ENCODE results near the gene GIMD1.

Gene GIMD1

DNA sequence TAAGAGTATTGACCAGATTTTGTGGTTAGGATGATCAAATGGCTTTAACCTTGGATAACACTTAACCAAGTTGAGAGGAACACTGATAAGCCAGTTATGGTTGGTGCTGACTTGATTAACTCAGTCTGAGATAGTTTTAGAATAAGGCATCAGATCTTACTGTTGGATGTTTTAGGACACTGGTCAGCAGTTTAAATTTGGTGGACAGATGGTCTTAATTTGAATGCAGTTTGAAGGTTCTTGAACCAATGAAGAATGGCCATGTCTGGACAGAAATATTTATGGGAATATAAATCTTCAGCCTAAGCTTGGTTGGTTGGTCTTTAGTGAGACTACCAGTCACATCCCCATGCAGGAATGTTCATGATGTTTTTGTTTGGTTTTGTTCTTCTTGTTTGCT, 2.6 kb upstream of the GIMD1 start:
- Histone ChIP-seq H3K27ac (ENCODE audit: low read length) (no peak overlapping the region), H3K27me3 (ENCODE audit: control insufficient read depth, insufficient read depth, low read length) (no peaks in the 10 kb centered on the region)

DNA sequence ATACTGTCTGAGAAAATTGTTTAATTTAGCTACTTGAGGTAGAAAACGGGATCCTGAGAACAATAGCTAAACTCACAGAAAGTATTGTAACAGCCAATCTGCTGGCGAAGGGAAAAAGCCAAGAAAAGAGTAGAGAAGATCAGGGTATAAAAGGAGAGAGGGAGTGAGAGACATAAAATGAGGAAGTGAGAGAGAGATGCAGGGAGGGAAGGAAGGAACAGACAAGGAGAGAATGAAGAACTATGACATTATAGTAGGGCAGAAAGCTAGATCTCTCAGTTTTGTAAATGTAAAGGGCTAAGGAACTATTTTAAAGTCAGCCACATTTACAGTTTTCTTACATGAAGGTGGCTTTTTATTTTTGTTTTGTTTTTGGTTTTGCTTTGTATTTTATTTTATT, 1.6 kb upstream of the GIMD1 start:
- H3K4me3 ChIP-seq (ENCODE audit: low read length): no peak overlapping the region
- WGBS (ENCODE audit: insufficient coverage, insufficient read length): no CpG with 5 or more reads among the region's 2 CpGs
- DNase-seq (ENCODE audit: low read depth, low spot score): no peak
- no peak overlapping the region for H3K27ac ChIP-seq (ENCODE audit: low read length)
- H3K9me3 ChIP-seq (ENCODE audit: control insufficient read depth, insufficient read depth, low read length): no peaks in the 10 kb centered on the region
- no peaks in the 10 kb centered on the region for H3K4me1 ChIP-seq (ENCODE audit: control insufficient read depth, insufficient read depth, low read length)
- H3K36me3 ChIP-seq (ENCODE audit: control insufficient read depth, insufficient read depth, low read length): no peaks in the 10 kb centered on the region
- H3K27me3 ChIP-seq (ENCODE audit: control insufficient read depth, insufficient read depth, low read length): no peaks in the 10 kb centered on the region

More for the DNA sequence above, 2.6 kb upstream of the GIMD1 start:
- Histone ChIP-seq H3K9me3 (ENCODE audit: control insufficient read depth, insufficient read depth, low read length) (no peaks in the 10 kb centered on the region), H3K36me3 (ENCODE audit: control insufficient read depth, insufficient read depth, low read length) (no peaks in the 10 kb centered on the region), H3K4me3 (ENCODE audit: low read length) (no peak overlapping the region), H3K4me1 (ENCODE audit: control insufficient read depth, insufficient read depth, low read length) (no peaks in the 10 kb centered on the region)
- DNase-seq (ENCODE audit: low read depth, low spot score): no peak

GRCh38 chr4:106369456-106370060, 980 bp upstream of the GIMD1 start:
- Histone ChIP-seq H3K27ac (ENCODE audit: low read length) (no peak overlapping the region), H3K4me3 (ENCODE audit: low read length) (no peak overlapping the region), H3K27me3 (ENCODE audit: control insufficient read depth, insufficient read depth, low read length) (no peaks in the 10 kb centered on the region), H3K9me3 (ENCODE audit: control insufficient read depth, insufficient read depth, low read length) (no peaks in the 10 kb centered on the region), H3K36me3 (ENCODE audit: control insufficient read depth, insufficient read depth, low read length) (no peaks in the 10 kb centered on the region), H3K4me1 (ENCODE audit: control insufficient read depth, insufficient read depth, low read length) (no peaks in the 10 kb centered on the region)
- WGBS (ENCODE audit: insufficient coverage, insufficient read length): 100% methylated on average over 1 of the region's 6 CpGs
- DNase-seq (ENCODE audit: low read depth, low spot score): peak; percentile 39

DNA sequence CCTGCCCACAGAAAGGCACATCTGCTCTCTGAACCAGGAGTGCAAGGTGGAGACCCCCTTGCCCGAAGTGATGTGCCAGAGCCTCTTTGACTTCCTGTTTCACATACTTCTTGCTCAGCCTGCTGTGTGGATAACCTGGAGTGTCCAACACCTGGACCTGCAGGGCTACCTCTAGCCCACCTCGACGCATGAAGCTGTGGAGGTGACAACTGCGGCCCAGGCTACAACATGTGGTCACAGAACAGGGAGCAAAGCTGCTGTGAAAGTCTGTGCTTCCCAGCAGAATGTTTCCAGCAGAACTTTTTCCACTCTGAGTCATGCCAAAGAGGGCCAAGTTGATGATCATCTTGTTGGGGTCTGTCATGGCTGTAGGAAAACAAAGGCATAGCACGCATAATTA, 1.5 kb downstream of the GIMD1 start:
- no peak overlapping the region for H3K27ac ChIP-seq (ENCODE audit: low read length)
- DNase-seq (ENCODE audit: low read depth, low spot score): no peak

GRCh38 chr4:106366026-106366425, 2.6 kb downstream of the GIMD1 start:
- Histone ChIP-seq H3K36me3 (ENCODE audit: control insufficient read depth, insufficient read depth, low read length) (no peaks in the 10 kb centered on the region), H3K27me3 (ENCODE audit: control insufficient read depth, insufficient read depth, low read length) (no peaks in the 10 kb centered on the region), H3K9me3 (ENCODE audit: control insufficient read depth, insufficient read depth, low read length) (no peaks in the 10 kb centered on the region), H3K4me1 (ENCODE audit: control insufficient read depth, insufficient read depth, low read length) (no peaks in the 10 kb centered on the region), H3K4me3 (ENCODE audit: low read length) (no peak overlapping the region), H3K27ac (ENCODE audit: low read length) (no peak overlapping the region)
- no peak for DNase-seq (ENCODE audit: low read depth, low spot score)

More for the DNA sequence above, 1.5 kb downstream of the GIMD1 start:
- Histone ChIP-seq H3K9me3 (ENCODE audit: control insufficient read depth, insufficient read depth, low read length) (no peaks in the 10 kb centered on the region), H3K4me3 (ENCODE audit: low read length) (no peak overlapping the region), H3K36me3 (ENCODE audit: control insufficient read depth, insufficient read depth, low read length) (no peaks in the 10 kb centered on the region), H3K27me3 (ENCODE audit: control insufficient read depth, insufficient read depth, low read length) (no peaks in the 10 kb centered on the region), H3K4me1 (ENCODE audit: control insufficient read depth, insufficient read depth, low read length) (no peaks in the 10 kb centered on the region)
- no CpG with 5 or more reads among the region's 5 CpGs for WGBS (ENCODE audit: insufficient coverage, insufficient read length)

- Histone ChIP-seq H3K4me1 (ENCODE audit: control insufficient read depth, insufficient read depth, low read length) (no peaks in the 10 kb centered on the region), H3K27me3 (ENCODE audit: control insufficient read depth, insufficient read depth, low read length) (no peaks in the 10 kb centered on the region), H3K9me3 (ENCODE audit: control insufficient read depth, insufficient read depth, low read length) (no peaks in the 10 kb centered on the region), H3K4me3 (ENCODE audit: low read length) (no peak overlapping the region), H3K27ac (ENCODE audit: low read length) (no peak overlapping the region), H3K36me3 (ENCODE audit: control insufficient read depth, insufficient read depth, low read length) (no peaks in the 10 kb centered on the region)
- WGBS (ENCODE audit: insufficient coverage, insufficient read length): no CpG with 5 or more reads among the region's 1 CpG
- DNase-seq (ENCODE audit: low read depth, low spot score): no peak
These were observed 3.0 kb downstream of the GIMD1 start for GRCh38 chr4:106365613-106366012.

DNA sequence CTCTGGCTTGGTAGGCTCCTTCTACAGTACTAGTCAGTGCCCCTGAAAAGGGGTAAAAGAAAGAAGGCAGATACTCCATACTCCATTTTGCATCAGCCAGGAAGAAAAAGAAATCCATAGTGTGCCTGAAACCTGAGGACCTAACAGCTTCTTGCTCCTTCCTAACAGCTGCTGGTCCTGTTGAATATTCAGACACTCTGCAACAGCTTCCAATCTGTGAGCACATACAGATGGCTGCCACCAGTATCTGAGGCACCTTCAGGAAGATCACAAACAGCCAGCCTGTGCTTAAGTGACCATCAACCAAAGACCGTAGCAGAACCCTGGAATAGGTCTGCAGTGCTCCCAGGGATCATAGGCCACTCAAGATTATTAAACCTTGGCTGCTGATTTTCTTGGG, 4.3 kb downstream of the GIMD1 start:
- no peak for DNase-seq (ENCODE audit: low read depth, low spot score)
- Histone ChIP-seq H3K9me3 (ENCODE audit: control insufficient read depth, insufficient read depth, low read length) (no peaks in the 10 kb centered on the region), H3K27ac (ENCODE audit: low read length) (no peak overlapping the region), H3K4me1 (ENCODE audit: control insufficient read depth, insufficient read depth, low read length) (no peaks in the 10 kb centered on the region), H3K4me3 (ENCODE audit: low read length) (no peak overlapping the region), H3K27me3 (ENCODE audit: control insufficient read depth, insufficient read depth, low read length) (no peaks in the 10 kb centered on the region), H3K36me3 (ENCODE audit: control insufficient read depth, insufficient read depth, low read length) (no peaks in the 10 kb centered on the region)
- no CpG with 5 or more reads among the region's 1 CpG for WGBS (ENCODE audit: insufficient coverage, insufficient read length)

GRCh38 chr4:106362086-106362825, 6.3 kb downstream of the GIMD1 start:
- Histone ChIP-seq H3K36me3 (ENCODE audit: control insufficient read depth, insufficient read depth, low read length) (no peaks in the 10 kb centered on the region), H3K4me3 (ENCODE audit: low read length) (no peak overlapping the region), H3K27ac (ENCODE audit: low read length) (no peak overlapping the region), H3K27me3 (ENCODE audit: control insufficient read depth, insufficient read depth, low read length) (no peaks in the 10 kb centered on the region), H3K4me1 (ENCODE audit: control insufficient read depth, insufficient read depth, low read length) (no peaks in the 10 kb centered on the region), H3K9me3 (ENCODE audit: control insufficient read depth, insufficient read depth, low read length) (no peaks in the 10 kb centered on the region)
- DNase-seq (ENCODE audit: low read depth, low spot score): no peak
- no CpG with 5 or more reads among the region's 3 CpGs for WGBS (ENCODE audit: insufficient coverage, insufficient read length)

- H3K9me3 ChIP-seq (ENCODE audit: control insufficient read depth, insufficient read depth, low read length): no peaks in the 10 kb centered on the region
- no CpG with 5 or more reads among the region's 1 CpG for WGBS (ENCODE audit: insufficient coverage, insufficient read length)
- H3K4me3 ChIP-seq (ENCODE audit: low read length): no peak overlapping the region
- H3K27ac ChIP-seq (ENCODE audit: low read length): no peak overlapping the region
- H3K4me1 ChIP-seq (ENCODE audit: control insufficient read depth, insufficient read depth, low read length): no peaks in the 10 kb centered on the region
- no peak for DNase-seq (ENCODE audit: low read depth, low spot score)
- no peaks in the 10 kb centered on the region for H3K36me3 ChIP-seq (ENCODE audit: control insufficient read depth, insufficient read depth, low read length)
- H3K27me3 ChIP-seq (ENCODE audit: control insufficient read depth, insufficient read depth, low read length): no peaks in the 10 kb centered on the region
These were observed 9.7 kb downstream of the GIMD1 start for GRCh38 chr4:106358899-106359298.

DNA sequence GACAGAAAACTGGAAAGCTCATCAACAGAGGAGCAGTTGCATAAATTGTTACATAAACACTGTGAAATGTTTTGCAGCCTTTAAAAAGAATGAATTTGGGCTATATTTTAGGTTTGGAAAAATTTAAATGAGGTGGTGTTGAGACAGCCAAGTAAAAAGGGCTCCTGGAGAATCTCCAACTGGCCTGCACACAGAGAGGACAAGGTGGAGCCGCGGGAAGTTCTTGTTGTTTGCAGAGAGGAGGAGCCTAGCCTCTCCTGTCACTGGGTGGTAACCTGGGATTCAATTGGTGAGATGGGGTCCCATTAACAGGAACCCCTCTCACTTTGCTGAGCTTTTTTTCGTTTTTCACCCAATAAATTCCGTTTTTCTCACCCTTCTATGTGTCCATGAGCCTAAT, 13.4 kb downstream of the GIMD1 start:
- no CpG with 5 or more reads among the region's 4 CpGs for WGBS (ENCODE audit: insufficient coverage, insufficient read length)

DNA sequence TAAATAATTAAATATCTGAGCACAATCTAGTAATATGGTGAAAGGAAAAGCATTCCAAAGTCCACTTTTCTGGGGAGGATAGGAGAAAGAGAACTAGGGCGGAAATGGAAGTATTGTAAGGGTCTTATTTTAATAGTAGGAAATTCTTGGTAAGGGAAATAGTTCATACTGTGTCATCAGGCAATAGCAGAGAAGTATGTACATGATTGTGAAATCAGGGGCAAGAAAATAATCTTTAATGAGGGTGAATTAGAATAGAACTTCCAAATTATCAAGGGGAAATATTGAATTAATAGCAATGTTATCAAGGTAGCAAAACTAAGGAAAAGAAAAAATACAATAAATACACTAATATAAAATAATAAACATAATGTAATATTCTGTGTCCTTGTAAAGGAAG, 14.8 kb downstream of the GIMD1 start:
- Histone ChIP-seq H3K4me3 (ENCODE audit: low read length) (no peak overlapping the region), H3K27ac (ENCODE audit: low read length) (no peak overlapping the region), H3K4me1 (ENCODE audit: control insufficient read depth, insufficient read depth, low read length) (no peaks in the 10 kb centered on the region), H3K9me3 (ENCODE audit: control insufficient read depth, insufficient read depth, low read length) (no peaks in the 10 kb centered on the region), H3K27me3 (ENCODE audit: control insufficient read depth, insufficient read depth, low read length) (no peaks in the 10 kb centered on the region), H3K36me3 (ENCODE audit: control insufficient read depth, insufficient read depth, low read length) (no peaks in the 10 kb centered on the region)
- WGBS (ENCODE audit: insufficient coverage, insufficient read length): no CpG with 5 or more reads among the region's 1 CpG
- no peak for DNase-seq (ENCODE audit: low read depth, low spot score)

More for the DNA sequence above, 13.4 kb downstream of the GIMD1 start:
- no peaks in the 10 kb centered on the region for H3K4me1 ChIP-seq (ENCODE audit: control insufficient read depth, insufficient read depth, low read length)
- no peak overlapping the region for H3K4me3 ChIP-seq (ENCODE audit: low read length)
- H3K9me3 ChIP-seq (ENCODE audit: control insufficient read depth, insufficient read depth, low read length): no peaks in the 10 kb centered on the region
- no peak overlapping the region for H3K27ac ChIP-seq (ENCODE audit: low read length)
- no peaks in the 10 kb centered on the region for H3K36me3 ChIP-seq (ENCODE audit: control insufficient read depth, insufficient read depth, low read length)
- H3K27me3 ChIP-seq (ENCODE audit: control insufficient read depth, insufficient read depth, low read length): no peaks in the 10 kb centered on the region
- no peak for DNase-seq (ENCODE audit: low read depth, low spot score)

Data from iPS DF 6.9 (cell line).